IMR-90 (cell line): Measurements from ENCODE around the gene TBPL1. TPM values are rescaled to one million over a fixed set of nuclear protein-coding genes. Genes with fewer than 3 reads are reported as not detected.
A peak's percentile ranks its signal among the peaks of the same experiment; 100 is the strongest.

Source experiments
- ATAC-seq: fragments of 200-7000 bp; cut with Tn5 transposase; 2 replicates; pipeline ENCODE4 v1.9.1; 2020; ENCODE audit warnings: low read depth, mild to moderate bottlenecking, moderate library complexity
- BruUV-seq: library from RNA; stranded (reverse); fragments of 400-500 nt; replicated peaks from 2 replicates; lab custom pipeline; 2021; lab: Mats Ljungman, UMichigan
- CTCF ChIA-PET: fragments of 300-600 bp; formaldehyde crosslinking; extraction: SDS; loops from one replicate; lab custom pipeline; 2021; ENCODE audit warnings: antibody characterized with exemption; lab: Yijun Ruan, JAX
- POLR2A ChIA-PET: fragments of 300-600 bp; sonication (Branson Sonifier 250); formaldehyde crosslinking; loops from one replicate; lab custom pipeline; 2022; ENCODE audit warnings: antibody characterized with exemption; ENCODE audit not compliant: unreplicated experiment; lab: Charles Lee
- DNase-seq: peaks from one replicate; pipeline ENCODE4 v3.0.0; 2013
- H2AFZ ChIP-seq: replicated peaks from 2 replicates; pipeline ENCODE3; 2013; ENCODE audit warnings: low read length, mild to moderate bottlenecking; ENCODE audit not compliant: poor library complexity
- H2AK5ac ChIP-seq: 2 replicates; pipeline ENCODE4 v1.6.1; 2013; ENCODE audit warnings: low read depth, low read length, inconsistent platforms
- H2AK9ac ChIP-seq: replicated peaks from 2 replicates; pipeline ENCODE3; 2013; ENCODE audit warnings: mild to moderate bottlenecking, low read depth, low read length, moderate library complexity; ENCODE audit not compliant: poor library complexity
- H2BK120ac ChIP-seq: 2 replicates; pipeline ENCODE4 v1.6.1; 2013; ENCODE audit warnings: low read depth, low read length, inconsistent platforms
- H2BK15ac ChIP-seq: 3 replicates; pipeline ENCODE4 v1.6.1; 2013; ENCODE audit warnings: low read depth, low read length, inconsistent platforms
- H2BK20ac ChIP-seq: 2 replicates; pipeline ENCODE4 v1.6.1; 2013; ENCODE audit warnings: low read depth, mild to moderate bottlenecking, inconsistent platforms, low read length, moderate library complexity
- H2BK5ac ChIP-seq: 2 replicates; pipeline ENCODE4 v1.6.1; 2013; ENCODE audit warnings: mild to moderate bottlenecking, low read depth, low read length, inconsistent platforms; ENCODE audit not compliant: poor library complexity, severe bottlenecking
- H3K14ac ChIP-seq: replicated peaks from 2 replicates; pipeline ENCODE4 v1.6.1; 2013; ENCODE audit warnings: low read depth, low read length, inconsistent platforms
- H3K18ac ChIP-seq: 2 replicates; pipeline ENCODE4 v1.6.1; 2013; ENCODE audit warnings: low read depth, low read length, control low read depth
- H3K23ac ChIP-seq: 2 replicates; pipeline ENCODE4 v1.6.1; 2013; ENCODE audit warnings: low read depth, low read length, inconsistent platforms
- H3K27ac ChIP-seq: 2 replicates; pipeline ENCODE4 v1.5.1; 2013; ENCODE audit warnings: mild to moderate bottlenecking, control low read depth, low read length; ENCODE audit not compliant: insufficient read depth
- H3K27me3 ChIP-seq: 2 replicates; pipeline ENCODE4 v1.6.1; 2013; ENCODE audit warnings: low read length; ENCODE audit not compliant: control insufficient read depth, insufficient read depth
- H3K36me3 ChIP-seq: 2 replicates; pipeline ENCODE4 v1.6.1; 2013; ENCODE audit warnings: low read length, mixed read lengths; ENCODE audit not compliant: control insufficient read depth, insufficient read depth
- H3K4ac ChIP-seq: 2 replicates; pipeline ENCODE4 v1.6.1; 2013; ENCODE audit warnings: low read depth, low read length, inconsistent platforms
- H3K4me1 ChIP-seq: 2 replicates; pipeline ENCODE4 v1.6.1; 2013; ENCODE audit warnings: low read length, mixed read lengths; ENCODE audit not compliant: control insufficient read depth, insufficient read depth
- H3K4me2 ChIP-seq: 2 replicates; pipeline ENCODE4 v1.6.1; 2013; ENCODE audit warnings: low read depth, mild to moderate bottlenecking, control low read depth, low read length, moderate library complexity
- H3K4me3 ChIP-seq: 2 replicates; pipeline ENCODE4 v1.5.1; 2013; ENCODE audit warnings: low read depth, mild to moderate bottlenecking, control low read depth, low read length, moderate library complexity; ENCODE audit not compliant: insufficient read depth
- H3K56ac ChIP-seq: 2 replicates; pipeline ENCODE4 v1.6.1; 2013; ENCODE audit warnings: low read length, inconsistent platforms; ENCODE audit not compliant: insufficient read depth; ENCODE audit errors: extremely low read depth
- H3K79me1 ChIP-seq, 2 experiments: 2 replicates each; pipeline ENCODE4 v1.6.1; 2013; ENCODE audit warnings: low read length in 2 of 2, inconsistent platforms in 1 of 2, low read depth in 1 of 2
- H3K9ac ChIP-seq: 2 replicates; pipeline ENCODE4 v1.6.1; 2013; ENCODE audit warnings: low read depth, low read length, control low read depth
- H3K9me1 ChIP-seq: 2 replicates; pipeline ENCODE4 v1.6.1; 2013; ENCODE audit warnings: low read length, inconsistent platforms; ENCODE audit not compliant: insufficient read depth
- H3K9me3 ChIP-seq: 2 replicates; pipeline ENCODE4 v1.6.1; 2013; ENCODE audit warnings: low read length; ENCODE audit not compliant: control insufficient read depth, insufficient read depth
- H4K20me1 ChIP-seq: 2 replicates; pipeline ENCODE4 v1.6.1; 2013; ENCODE audit warnings: low read length, inconsistent platforms; ENCODE audit not compliant: insufficient read depth
- H4K5ac ChIP-seq: 2 replicates; pipeline ENCODE4 v1.6.1; 2013; ENCODE audit warnings: mild to moderate bottlenecking, low read depth, low read length, control low read depth
- H4K8ac ChIP-seq, 2 experiments: 2 replicates each; pipeline ENCODE4 v1.6.1; 2013; ENCODE audit warnings: low read depth in 2 of 2, low read length in 2 of 2, control low read depth in 1 of 2, inconsistent platforms in 1 of 2
- H4K91ac ChIP-seq: 2 replicates; pipeline ENCODE4 v1.6.1; 2013; ENCODE audit warnings: low read depth, low read length, inconsistent platforms; ENCODE audit not compliant: insufficient read depth
- CHD1 ChIP-seq: IDR thresholded peaks from 2 replicates; pipeline ENCODE4 v1.6.1; 2012; ENCODE audit warnings: low read depth, low read length, improper control_type of control experiment
- FOS ChIP-seq: fragments of 150-350 bp; IDR thresholded peaks from 2 replicates; pipeline ENCODE4 v1.6.1; 2016; ENCODE audit warnings: low read depth, low read length
- WGBS, 2 experiments: methylation state at CpG; one replicate each; pipeline versions ENCODE4 v1.1.5 to v1.1.7; 2013; ENCODE audit warnings: missing lambda C conversion rate in 2 of 2; ENCODE audit not compliant: insufficient read length in 1 of 2; ENCODE audit errors: extremely low coverage in 2 of 2; 5-methylcytosine and 5-hydroxymethylcytosine counted together
- dilution Hi-C: fragments of 300-500 bp; cut with HindIII; formaldehyde crosslinking; loops from one replicate; pipeline ENCODE4 v1.14.3; 2018; ENCODE audit warnings: low sequenced_read_pairs; ENCODE audit not compliant: unreplicated experiment
- in situ Hi-C: fragments of 300-500 bp; cut with MboI; formaldehyde crosslinking; loops from 3 replicates; pipeline ENCODE4 v1.14.3; 2019; ENCODE audit warnings: low sequenced_read_pairs, inconsistent platforms, mixed read lengths
- intact Hi-C: fragments of 100-400 bp; cut with micrococcal nuclease; formaldehyde crosslinking; loops from 2 replicates; pipeline ENCODE4 v1.10.0; 2022
- polyA plus RNA-seq, 3 experiments: library from polyadenylated mRNA; depleted of rRNA; stranded (reverse); fragments of >200 nt; gene quantifications; 2 replicates each; pipeline ENCODE4 v1.2.3, GENCODE V29; 2012; ENCODE audit warnings: low replicate concordance in 1 of 3
- total RNA-seq: library from RNA; depleted of rRNA; stranded (reverse); fragments of >200 nt; gene quantifications from 2 replicates; pipeline ENCODE4 v1.2.3, GENCODE V29; 2012

TBPL1 gene
- total and polyA plus RNA-seq, 2 of the 4 experiments (the other 2 are of a cell fraction) = 25.6 to 32.5 TPM

GRCh38 chr6:134026597-134026996 is 73.6 kb downstream of the TBPL1 start:
- CTCF ChIA-PET = no interaction called here
- peaks cover 4% of the 10 kb centered on the region for H3K4me1 ChIP-seq
- H2BK120ac ChIP-seq = no peak overlapping the region
- no TSS peak for BruUV-seq
- no peak overlapping the region for H3K4me3 ChIP-seq
- H2AFZ ChIP-seq = no peak overlapping the region
- DNase-seq (peak; percentile 75), ATAC-seq (peak; percentile 59)
- POLR2A ChIA-PET = no interaction called here
- peaks cover 2% of the 10 kb centered on the region; the same call in 1 of the 2 replicates for H3K9me3 ChIP-seq
- H2BK5ac ChIP-seq = no peak overlapping the region
- H4K20me1 ChIP-seq = no peaks in the 10 kb centered on the region
- no peak overlapping the region for H4K8ac ChIP-seq
- H2AK9ac ChIP-seq = no peak overlapping the region
- no peak overlapping the region for H3K18ac ChIP-seq
- peaks cover 4% of the 10 kb centered on the region; the same call in 1 of the 2 replicates for H3K36me3 ChIP-seq
- intact Hi-C loops = no loop called here
- H3K4me2 ChIP-seq = no peak overlapping the region
- H3K56ac ChIP-seq = no peak overlapping the region
- H3K79me1 ChIP-seq = no peaks in the 10 kb centered on the region
- H3K9ac ChIP-seq = no peak overlapping the region
- no peak overlapping the region for H3K23ac ChIP-seq
- no peak overlapping the region for H2BK20ac ChIP-seq
- dilution Hi-C loops = no loop called here
- no peak overlapping the region for H4K91ac ChIP-seq
- 40% methylated on average over 1 of the region's 3 CpGs; no CpG with 5 or more reads in 1 of the 2 experiments for WGBS, 2 experiments
- TF ChIP-seq FOS (0 out of 2 replicates have a peak, but pooled peaks have one; percentile 41), CHD1 (no peak)
- H3K14ac ChIP-seq = no peak overlapping the region
- H3K27me3 ChIP-seq = no peaks in the 10 kb centered on the region
- H2AK5ac ChIP-seq = no peak overlapping the region
- in situ Hi-C loops = no loop called here
- no peak overlapping the region for H4K5ac ChIP-seq
- peaks cover 3% of the 10 kb centered on the region; the same call in 1 of the 2 replicates for H3K9me1 ChIP-seq
- no peak overlapping the region for H3K27ac ChIP-seq
- no peak overlapping the region for H2BK15ac ChIP-seq
- no peak overlapping the region for H3K4ac ChIP-seq
